H1 (cell line): Measurements from ENCODE around the gene LY6G5B. TPM values are rescaled to one million over a fixed set of nuclear protein-coding genes. Genes with fewer than 3 reads are reported as not detected.

Experiments
- CTCF ChIA-PET: fragments of 300-600 bp; sonication (Branson Sonifier 250); formaldehyde crosslinking; loops from one replicate; lab custom pipeline; 2021; ENCODE audit not compliant: partially characterized antibody; lab: Charles Lee
- POLR2A ChIA-PET: fragments of 300-600 bp; sonication (Branson Sonifier 250); formaldehyde crosslinking; loops from one replicate; lab custom pipeline; 2021; ENCODE audit warnings: inconsistent platforms; ENCODE audit not compliant: partially characterized antibody; lab: Charles Lee
- DNase-seq, 2 experiments: peaks; one replicate each; pipeline versions ENCODE4 v3.0.0 to v3.0.0-alpha.2; 2010 to 2022; ENCODE audit warnings: low spot score in 2 of 2, low read depth in 1 of 2, mixed read lengths in 1 of 2
- FAIRE-seq: peaks from 2 replicates; lab custom pipeline; 2011; peaks lifted over from hg19 to GRCh38; lab: Jason Lieb, UNC
- H2AFZ ChIP-seq: 2 replicates; pipeline ENCODE4 v1.8.1; 2012; ENCODE audit warnings: low read length, inconsistent platforms
- H2AK5ac ChIP-seq: 2 replicates; pipeline ENCODE4 v1.6.1; 2013; ENCODE audit warnings: low read depth, low read length
- H2BK120ac ChIP-seq: replicated peaks from 2 replicates; pipeline ENCODE3; 2013; ENCODE audit warnings: low read depth, low read length, inconsistent platforms
- H2BK12ac ChIP-seq: 2 replicates; pipeline ENCODE4 v1.6.1; 2013; ENCODE audit warnings: low read depth, low read length
- H2BK15ac ChIP-seq: 2 replicates; pipeline ENCODE4 v1.6.1; 2013; ENCODE audit warnings: low read length
- H2BK20ac ChIP-seq: 2 replicates; pipeline ENCODE4 v1.6.1; 2013; ENCODE audit warnings: low read length
- H2BK5ac ChIP-seq: 2 replicates; pipeline ENCODE4 v1.6.1; 2013; ENCODE audit warnings: low read depth, low read length
- H3K14ac ChIP-seq: 2 replicates; pipeline ENCODE4 v1.6.1; 2013; ENCODE audit warnings: inconsistent platforms; ENCODE audit not compliant: insufficient read length
- H3K18ac ChIP-seq: 2 replicates; pipeline ENCODE4 v1.6.1; 2013; ENCODE audit warnings: low read length; ENCODE audit errors: extremely low read depth
- H3K23ac ChIP-seq: 2 replicates; pipeline ENCODE4 v1.6.1; 2013; ENCODE audit warnings: inconsistent platforms; ENCODE audit not compliant: insufficient read length
- H3K23me2 ChIP-seq: 2 replicates; pipeline ENCODE4 v1.6.1; 2013; ENCODE audit warnings: low read depth, low read length
- H3K27ac ChIP-seq: 2 replicates; pipeline ENCODE4 v1.6.1; 2011; ENCODE audit warnings: low read depth, low read length, inconsistent platforms
- H3K27me3 ChIP-seq, 4 experiments: replicated peaks in 1 of 4; 1 replicate in 1 of 4; 2 replicates in 3 of 4; pipeline versions ENCODE4 v1.6.1 to v1.8.1; 2011 to 2013; ENCODE audit warnings: low read length in 3 of 4, mild to moderate bottlenecking in 3 of 4, inconsistent platforms in 2 of 4, mixed read lengths in 2 of 4, moderate library complexity in 1 of 4; ENCODE audit not compliant: control insufficient read depth in 3 of 4, insufficient read depth in 3 of 4; ENCODE audit errors: extremely low read depth in 1 of 4
- H3K36me3 ChIP-seq, 4 experiments: 2 replicates each; pipeline versions ENCODE4 v1.6.1 to v1.8.1; 2011 to 2013; ENCODE audit warnings: mild to moderate bottlenecking in 4 of 4, low read length in 3 of 4, moderate library complexity in 2 of 4, control low read depth in 1 of 4, inconsistent platforms in 1 of 4; ENCODE audit not compliant: insufficient read depth in 4 of 4, control insufficient read depth in 2 of 4
- H3K4ac ChIP-seq: replicated peaks from 2 replicates; pipeline ENCODE3; 2013; ENCODE audit warnings: low read length, low read depth, mixed read lengths, inconsistent platforms; ENCODE audit not compliant: insufficient read length
- H3K4me1 ChIP-seq, 4 experiments: replicated peaks in 1 of 4; 1 replicate in 1 of 4; 2 replicates in 3 of 4; pipeline versions ENCODE4 v1.6.1 to v1.8.1; 2011 to 2013; ENCODE audit warnings: low read length in 3 of 4, inconsistent platforms in 2 of 4, mixed read lengths in 1 of 4; ENCODE audit not compliant: insufficient read depth in 4 of 4, control insufficient read depth in 3 of 4
- H3K4me2 ChIP-seq, 2 experiments: 2 replicates each; pipeline versions ENCODE4 v1.6.1 to v1.8.1; 2011 to 2013; ENCODE audit warnings: low read depth in 2 of 2, low read length in 2 of 2, control low read depth in 1 of 2, inconsistent platforms in 1 of 2, mild to moderate bottlenecking in 1 of 2; ENCODE audit not compliant: insufficient read depth in 1 of 2
- H3K4me3 ChIP-seq, 4 experiments: fragments of 200-600, 300-600 bp in 1 of 4; sonication (generic), shearing (Covaris generic), sonication (Bioruptor Twin) in 1 of 4; 2 replicates each; pipeline versions ENCODE4 v1.5.1 to v1.8.1; 2011 to 2016; ENCODE audit warnings: low read length in 4 of 4, low read depth in 3 of 4, control low read depth in 2 of 4, inconsistent platforms in 2 of 4, mild to moderate bottlenecking in 2 of 4, mixed read lengths in 1 of 4, moderate library complexity in 1 of 4; ENCODE audit not compliant: insufficient read depth in 2 of 4; ENCODE audit errors: extremely low read depth in 1 of 4
- H3K56ac ChIP-seq: replicated peaks from 2 replicates; pipeline ENCODE3; 2013; ENCODE audit warnings: low read depth, mild to moderate bottlenecking, mixed read lengths, low read length, inconsistent platforms; ENCODE audit not compliant: insufficient read length
- H3K79me1 ChIP-seq: 2 replicates; pipeline ENCODE4 v1.6.1; 2013; ENCODE audit warnings: low read depth, low read length, control low read depth
- H3K79me2 ChIP-seq, 2 experiments: 2 replicates each; pipeline versions ENCODE4 v1.6.1 to v1.8.1; 2012 to 2013; ENCODE audit warnings: low read length in 2 of 2, mild to moderate bottlenecking in 2 of 2, inconsistent platforms in 1 of 2; ENCODE audit not compliant: insufficient read depth in 2 of 2, control insufficient read depth in 1 of 2
- H3K9ac ChIP-seq, 4 experiments: replicated peaks in 1 of 4; 1 replicate in 1 of 4; 2 replicates in 3 of 4; pipeline versions ENCODE4 v1.6.1 to v1.8.1; 2011 to 2013; ENCODE audit warnings: low read depth in 3 of 4, low read length in 3 of 4, control low read depth in 2 of 4, mild to moderate bottlenecking in 2 of 4, moderate library complexity in 2 of 4, inconsistent platforms in 1 of 4; ENCODE audit errors: extremely low read depth in 1 of 4
- H3K9me3 ChIP-seq, 2 experiments: 2 replicates each; pipeline versions ENCODE4 v1.6.1 to v1.8.1; 2012 to 2013; ENCODE audit warnings: mild to moderate bottlenecking in 2 of 2, moderate library complexity in 2 of 2, control low read depth in 1 of 2, inconsistent platforms in 1 of 2, low read depth in 1 of 2, low read length in 1 of 2, mixed read lengths in 1 of 2; ENCODE audit not compliant: insufficient read depth in 2 of 2
- H4K20me1 ChIP-seq, 2 experiments: replicated peaks in 1 of 2; 2 replicates each; pipeline versions ENCODE3 to v1.8.1; 2011 to 2013; ENCODE audit warnings: inconsistent platforms in 2 of 2, low read length in 2 of 2, mild to moderate bottlenecking in 1 of 2; ENCODE audit not compliant: insufficient read depth in 2 of 2, control insufficient read depth in 1 of 2
- H4K5ac ChIP-seq: 2 replicates; pipeline ENCODE4 v1.6.1; 2013; ENCODE audit warnings: low read length, low read depth, mixed read lengths, inconsistent platforms; ENCODE audit not compliant: insufficient read length
- H4K8ac ChIP-seq: 2 replicates; pipeline ENCODE4 v1.8.0; 2013; ENCODE audit warnings: mild to moderate bottlenecking, moderate library complexity, low read length, inconsistent platforms; ENCODE audit not compliant: insufficient read depth; ENCODE audit errors: extremely low read depth
- H4K91ac ChIP-seq: replicated peaks from 2 replicates; pipeline ENCODE3; 2013; ENCODE audit warnings: low read length, mixed read lengths, inconsistent platforms; ENCODE audit not compliant: insufficient read length
- ASH2L ChIP-seq: fragments of 200-600, 300-600 bp; sonication (generic); IDR thresholded peaks from one replicate; pipeline ENCODE4 v1.7.1; 2017; ENCODE audit warnings: low read length
- CTBP2 ChIP-seq: IDR thresholded peaks from 2 replicates; pipeline ENCODE4 v1.7.0; 2011; ENCODE audit warnings: borderline replicate concordance, mild to moderate bottlenecking, moderate library complexity, mixed read lengths, low read length; ENCODE audit not compliant: insufficient read depth, insufficient read length
- HDAC6 ChIP-seq: IDR thresholded peaks from one replicate; pipeline ENCODE4 v1.7.1; 2012; ENCODE audit warnings: low read depth, mild to moderate bottlenecking, inconsistent platforms, low read length, moderate library complexity
- MAFK ChIP-seq: IDR thresholded peaks from 2 replicates; pipeline ENCODE4 v1.6.1; 2012; ENCODE audit warnings: low read depth, mild to moderate bottlenecking, improper control_type of control experiment, low read length
- PHF8 ChIP-seq: fragments of 200-600 bp; sonication (generic); conservative IDR thresholded peaks from 2 replicates; pipeline ENCODE4 v1.7.1; 2012; ENCODE audit warnings: low read depth, mild to moderate bottlenecking, inconsistent platforms, low read length, moderate library complexity
- POU5F1 ChIP-seq: IDR thresholded peaks from 2 replicates; pipeline ENCODE4 v1.6.1; 2011; ENCODE audit warnings: low read depth, mild to moderate bottlenecking, low read length, moderate library complexity
- SP2 ChIP-seq: IDR thresholded peaks from 2 replicates; pipeline ENCODE4 v1.6.1; 2012; ENCODE audit warnings: mild to moderate bottlenecking, low read length, inconsistent platforms
- TAF1 ChIP-seq: IDR thresholded peaks from 2 replicates; pipeline ENCODE4 v1.6.1; 2011; ENCODE audit warnings: mild to moderate bottlenecking, low read depth, low read length
- TAF7 ChIP-seq: optimal IDR thresholded peaks from 2 replicates; pipeline ENCODE3; 2011; ENCODE audit warnings: low read depth, mild to moderate bottlenecking, inconsistent platforms, low read length, moderate library complexity, borderline replicate concordance
- TCF12 ChIP-seq: IDR thresholded peaks from 2 replicates; pipeline ENCODE4 v1.6.1; 2011; ENCODE audit warnings: low read depth, mild to moderate bottlenecking, low read length
- TEAD4 ChIP-seq: IDR thresholded peaks from 2 replicates; pipeline ENCODE4 v1.6.1; 2012; ENCODE audit warnings: low read depth, low read length, inconsistent platforms, mixed read lengths
- USF2 ChIP-seq: IDR thresholded peaks from 2 replicates; pipeline ENCODE4 v1.6.1; 2011; ENCODE audit warnings: low read length, improper control_type of control experiment
- WGBS, 2 experiments: shearing (Covaris generic) in 1 of 2; methylation state at CpG; one replicate each; pipeline versions ENCODE4 v1.1.6 to v1.1.7; 2013 to 2015; ENCODE audit warnings: low lambda C conversion rate in 2 of 2, mixed read lengths in 2 of 2, inconsistent platforms in 1 of 2, low coverage in 1 of 2, missing lambda C conversion rate in 1 of 2; ENCODE audit not compliant: insufficient replicate concordance in 2 of 2, insufficient coverage in 1 of 2, insufficient read length in 1 of 2; ENCODE audit errors: extremely low coverage in 1 of 2, missing lambda C conversion rate in 1 of 2; 5-methylcytosine and 5-hydroxymethylcytosine counted together
- polyA plus RNA-seq, 7 experiments: library from polyadenylated mRNA; depleted of rRNA in 3 of 7; stranded (reverse) in 5 of 7; unstranded in 2 of 7; fragments of >200 nt in 5 of 7; fragments of 200-250 nt in 2 of 7; gene quantifications; 1 replicate in 5 of 7; 2 replicates in 1 of 7; 4 replicates in 1 of 7; pipeline versions ENCODE4 v1.2.1 to v1.2.3, GENCODE V29; 2011 to 2013; ENCODE audit warnings: missing spikeins in 2 of 7, mixed read lengths in 2 of 7
- total RNA-seq: library from RNA; stranded (reverse); fragmentation: NEBNext Ultra II Directional; extraction: Animal tissue kit (Norgen Biotek cat#: 25700); gene quantifications from 2 replicates; pipeline ENCODE4 v1.2.1, GENCODE V29; 2021

LY6G5B gene
- total and polyA plus RNA-seq, 2 of the 8 experiments (the other 6 are each of a cell fraction or from before 2014, with no cell fraction given), result 10.6 to 12.6 TPM

GRCh38 chr6:31707701-31708100 lies 37.9 kb downstream of the LY6G5B start:
- Histone ChIP-seq H3K79me1 (no peaks in the 10 kb centered on the region), H3K14ac (no peak overlapping the region), H2BK12ac (no peak overlapping the region), H2BK120ac (no peak overlapping the region), H3K4me1 (peaks cover 0 to 4% (median 0%) of the 10 kb centered on the region in 4 experiments; a peak in 1 of 7 replicates), H3K4ac (no peak overlapping the region), H3K79me2 (no peaks in the 10 kb centered on the region), H3K4me2 (no peak overlapping the region), H2BK20ac (no peak overlapping the region), H3K9ac (no peak overlapping the region), H3K27me3 (no peaks in the 10 kb centered on the region), H2BK15ac (no peak overlapping the region), H3K27ac (no peak overlapping the region), H2AK5ac (no peak overlapping the region), H3K23me2 (peaks cover 5% of the 10 kb centered on the region; the same call in 1 of the 2 replicates), H4K5ac (no peak overlapping the region), H2AFZ (no peak overlapping the region), H3K4me3 (no peak overlapping the region), H4K8ac (no peak overlapping the region), H3K23ac (no peak overlapping the region), H2BK5ac (no peak overlapping the region), H3K56ac (no peak overlapping the region), H4K20me1 (no peaks in the 10 kb centered on the region), H4K91ac (no peak overlapping the region), H3K9me3 (no peaks in the 10 kb centered on the region), H3K18ac (no peak overlapping the region), H3K36me3 (no peaks in the 10 kb centered on the region)
- no peak for DNase-seq
- CTCF ChIA-PET, result interaction anchor here (1.6 kb wide), 1 partner anchor 8 kb away, joined by 6 read pairs; the partner anchor contains the start of gene LY6G6D
- TF ChIP-seq SP2 (no peak), TEAD4 (no peak), CTBP2 (no peak), USF2 (no peak), ASH2L (no peak), PHF8 (no peak), TAF1 (no peak), POU5F1 (no peak), MAFK (no peak), TAF7 (no peak), TCF12 (no peak), HDAC6 (no peak)
- 89% methylated on average over 10 of the region's 10 CpGs; no CpG with 5 or more reads in 1 of the 2 experiments for WGBS, 2 experiments
- FAIRE-seq, result no peak
- POLR2A ChIA-PET, result no interaction called here
